T-helper 1 cell treated with Interleukin-12 subunit alpha and Interleukin-12 subunit beta and Interleukin-4 antibody, amounts not matched to agents 30 ng/mL and 1 ng/mL, for 36 hours (primary cell): ENCODE measurements around the gene RAI1. TPM values are rescaled to one million over a fixed set of nuclear protein-coding genes. Genes with fewer than 3 reads are reported as not detected.

ENCODE experiments used
- intact Hi-C: fragments of 100-400 bp; cut with micrococcal nuclease; formaldehyde crosslinking; loops from one replicate; pipeline ENCODE4 v1.15.1; 2024
- total RNA-seq: library from RNA; stranded (reverse); gene quantifications from 2 replicates; pipeline ENCODE4 v1.2.3, GENCODE V29; 2022

Gene RAI1
- total RNA-seq, 1 donor from 2014 or later = 24.4 TPM

- intact Hi-C loops = loop anchor here (1.0 to 2.0 kb wide), 4 partner anchors 24 to 191 kb away; no protein-coding TSS in a partner anchor
Measured at GRCh38 chr17:17728550-17729251, 47.4 kb downstream of the RAI1 start.

- intact Hi-C loops = loop anchor here (1.0 to 2.0 kb wide), 4 partner anchors 23 to 190 kb away; no protein-coding TSS in a partner anchor
Measured at GRCh38 chr17:17729620-17730249, 48.5 kb downstream of the RAI1 start.

- intact Hi-C loops = no loop called here
Measured at GRCh38 chr17:17730250-17730935, 49.1 kb downstream of the RAI1 start.

- intact Hi-C loops = no loop called here
Measured at GRCh38 chr17:17732444-17732843, 51.2 kb downstream of the RAI1 start.

GRCh38 chr17:17732892-17733670 lies 51.8 kb downstream of the RAI1 start:
- intact Hi-C loops = no loop called here

GRCh38 chr17:17736205-17737183 lies 55.2 kb downstream of the RAI1 start:
- intact Hi-C loops = no loop called here

GRCh38 chr17:17737961-17738894 lies 57.0 kb downstream of the RAI1 start:
- intact Hi-C loops = no loop called here

- intact Hi-C loops = no loop called here
Measured at GRCh38 chr17:17738901-17739300, 57.6 kb downstream of the RAI1 start.

- intact Hi-C loops = no loop called here
Measured at GRCh38 chr17:17739388-17740066, 58.3 kb downstream of the RAI1 start.

GRCh38 chr17:17740615-17741348 lies 59.5 kb downstream of the RAI1 start:
- intact Hi-C loops = no loop called here

GRCh38 chr17:17741349-17742023 lies 60.2 kb downstream of the RAI1 start:
- intact Hi-C loops = no loop called here

GRCh38 chr17:17742133-17742621 lies 60.9 kb downstream of the RAI1 start:
- intact Hi-C loops = no loop called here

- intact Hi-C loops = no loop called here
Measured at GRCh38 chr17:17742688-17743390, 61.6 kb downstream of the RAI1 start.

- intact Hi-C loops = no loop called here
Measured at GRCh38 chr17:17743391-17744112, 62.3 kb downstream of the RAI1 start.

GRCh38 chr17:17744116-17744515 lies 62.9 kb downstream of the RAI1 start:
- intact Hi-C loops = no loop called here
